ENCODE results near the gene SOX9. TPM values are rescaled to one million over a fixed set of nuclear protein-coding genes. Genes with fewer than 3 reads are reported as not detected.

The SOX9 gene
- total and polyA plus RNA-seq, 2 of the 8 experiments (the other 6 are each of a cell fraction or from before 2014, with no cell fraction given) = 1.9 to 4.9 TPM

- Histone ChIP-seq H2BK5ac (ENCODE audit: low read depth, low read length) (no peak overlapping the region), H3K18ac (ENCODE audit: extremely low read depth, low read length) (no peak overlapping the region), H2BK20ac (ENCODE audit: low read length) (no peak overlapping the region), H3K23ac (ENCODE audit: insufficient read length) (no peak overlapping the region), H4K91ac (replicated peaks; ENCODE audit: insufficient read length, low read length) (no peak overlapping the region), H3K9me3 (ENCODE audit: insufficient read depth in 2 of 2, low read depth in 1 of 2, low read length in 1 of 2) (no peaks in the 10 kb centered on the region), H3K36me3 (ENCODE audit: control insufficient read depth in 2 of 4, insufficient read depth in 4 of 4, low read length in 3 of 4) (no peaks in the 10 kb centered on the region), H2BK120ac (replicated peaks; ENCODE audit: low read depth, low read length) (no peak overlapping the region), H2BK12ac (ENCODE audit: low read depth, low read length) (no peak overlapping the region), H3K4ac (replicated peaks; ENCODE audit: insufficient read length, low read depth, low read length) (no peak overlapping the region), H3K27me3 (replicated peaks in 1 of 4; ENCODE audit: control insufficient read depth in 3 of 4, extremely low read depth in 1 of 4, insufficient read depth in 3 of 4, low read length in 3 of 4) (no peaks in the 10 kb centered on the region; a peak in 1 of 7 replicates), H4K8ac (ENCODE audit: extremely low read depth, insufficient read depth, low read length) (no peak overlapping the region), H3K14ac (ENCODE audit: insufficient read length) (no peak overlapping the region), H3K79me2 (ENCODE audit: control insufficient read depth in 1 of 2, insufficient read depth in 2 of 2, low read length in 2 of 2) (no peaks in the 10 kb centered on the region), H2BK15ac (ENCODE audit: low read length) (no peak overlapping the region; the same call in 1 of the 2 replicates), H4K20me1 (replicated peaks in 1 of 2; ENCODE audit: control insufficient read depth in 1 of 2, insufficient read depth in 2 of 2, low read length in 2 of 2) (no peaks in the 10 kb centered on the region), H3K4me2 (ENCODE audit: insufficient read depth in 1 of 2, low read depth in 2 of 2, low read length in 2 of 2) (no peak overlapping the region), H2AFZ (ENCODE audit: low read length) (no peak overlapping the region), H2AK5ac (ENCODE audit: low read depth, low read length) (no peak overlapping the region), H3K4me1 (replicated peaks in 1 of 4; ENCODE audit: control insufficient read depth in 3 of 4, insufficient read depth in 4 of 4, low read length in 3 of 4) (no peaks in the 10 kb centered on the region), H3K23me2 (ENCODE audit: low read depth, low read length) (no peaks in the 10 kb centered on the region), H3K27ac (ENCODE audit: low read depth, low read length) (no peak overlapping the region), H4K5ac (ENCODE audit: insufficient read length, low read depth, low read length) (no peak overlapping the region), H3K4me3 (ENCODE audit: extremely low read depth in 1 of 4, insufficient read depth in 2 of 4, low read depth in 3 of 4, low read length in 4 of 4) (no peak overlapping the region), H3K9ac (replicated peaks in 1 of 4; ENCODE audit: extremely low read depth in 1 of 4, low read depth in 3 of 4, low read length in 3 of 4) (no peak overlapping the region), H3K56ac (replicated peaks; ENCODE audit: insufficient read length, low read depth, low read length) (no peak overlapping the region), H3K79me1 (ENCODE audit: low read depth, low read length) (no peaks in the 10 kb centered on the region)
- DNase-seq (ENCODE audit: low read depth in 1 of 2, low spot score in 2 of 2) (no peak), FAIRE-seq (no peak)
- POLR2A ChIA-PET (ENCODE audit: partially characterized antibody) = no interaction called here
- CTCF ChIA-PET (ENCODE audit: partially characterized antibody) = interaction anchor here (0.6 to 2.2 kb wide), 2 partner anchors 14 to 281 kb away, joined by 4 to 7 read pairs; no protein-coding TSS in a partner anchor
- 91% methylated on average over 10 of the region's 10 CpGs; no CpG with 5 or more reads in 1 of the 2 experiments for WGBS, 2 experiments (ENCODE audit: extremely low coverage in 1 of 2, insufficient coverage in 1 of 2, insufficient read length in 1 of 2, insufficient replicate concordance in 2 of 2, low coverage in 1 of 2, low lambda C conversion rate in 2 of 2, missing lambda C conversion rate in 1 of 2)
- TF ChIP-seq POLR2AphosphoS5 (IDR thresholded peaks at IDR 0.05; ENCODE audit: low read depth, low read length) = no peak
- TF ChIP-seq EP300 (IDR thresholded peaks at IDR 0.05; ENCODE audit: borderline replicate concordance in 1 of 2, low read depth in 2 of 2, low read length in 2 of 2) = no peak
- no peak for TF ChIP-seq BACH1 (IDR thresholded peaks at IDR 0.05; ENCODE audit: low read length)
- no peak for TF ChIP-seq CBX8 (IDR thresholded peaks at IDR 0.05; ENCODE audit: borderline replicate concordance, low read depth, low read length)
- no peak for TF ChIP-seq JUN (IDR thresholded peaks at IDR 0.05; ENCODE audit: low read depth, low read length)
Measured at GRCh38 chr17:72097144-72097543, 23.7 kb upstream of the SOX9 start.
